ENCODE results near the gene RBM33. TPM values are rescaled to one million over a fixed set of nuclear protein-coding genes. Genes with fewer than 3 reads are reported as not detected.
A peak's percentile ranks its signal among the peaks of the same experiment; 100 is the strongest.

Gene RBM33
- total and polyA plus RNA-seq, 9 of the 15 experiments (the other 6 are each of a cell fraction or from before 2014, with no cell fraction given) = 4.4 to 80.7 (median 27.3) TPM

GRCh38 chr7:155676052-155676451 lies 31.6 kb downstream of the RBM33 start (continued):
- TF ChIP-seq RREB1 (CRISPR knock-in tag; IDR thresholded peaks at IDR 0.05) = no peak
- no peak for TF ChIP-seq TOE1 (IDR thresholded peaks at IDR 0.05; ENCODE audit: borderline replicate concordance)
- no peak for TF ChIP-seq TOE1 (CRISPR knock-in tag; IDR thresholded peaks at IDR 0.05; ENCODE audit: borderline replicate concordance, low read depth)

GRCh38 chr7:155677688-155678087 lies 33.2 kb downstream of the RBM33 start:
- Histone ChIP-seq H2AFZ (ENCODE audit: low read depth, low read length) (no peak overlapping the region), H3K9ac (ENCODE audit: insufficient read depth in 1 of 2, low read depth in 2 of 2, low read length in 2 of 2) (no peak overlapping the region), H3K27ac (ENCODE audit: extremely low read depth, low read depth, low read length) (no peak overlapping the region), H3K79me2 (ENCODE audit: control insufficient read depth, insufficient read depth, low read length) (peaks cover 73% of the 10 kb centered on the region), H4K20me1 (replicated peaks; ENCODE audit: control insufficient read depth, insufficient read depth, low read length) (peaks cover 23% of the 10 kb centered on the region), H3K27me3 (ENCODE audit: control insufficient read depth in 2 of 2, insufficient read depth in 2 of 2, low read length in 2 of 2) (no peaks in the 10 kb centered on the region), H3K4me2 (ENCODE audit: insufficient read depth, low read length) (no peak overlapping the region), H3K4me3 (no peak overlapping the region), H3K4me1 (replicated peaks in 1 of 2; ENCODE audit: control insufficient read depth in 2 of 2, insufficient read depth in 2 of 2, low read length in 2 of 2) (peaks cover 0 to 35% of the 10 kb centered on the region in 2 experiments; a peak in 4 of 5 replicates), H3K9me1 (ENCODE audit: control insufficient read depth, insufficient read depth, low read length) (peaks cover 6% of the 10 kb centered on the region), H3K36me3 (ENCODE audit: control insufficient read depth, insufficient read depth, low read length) (peaks cover 71% of the 10 kb centered on the region), H3K9me3 (replicated peaks; ENCODE audit: control insufficient read depth, insufficient read depth, low read depth, low read length) (no peaks in the 10 kb centered on the region)
- CTCF ChIA-PET (ENCODE audit: low intra/inter-chr PET ratio) = no interaction called here
- POLR2A ChIA-PET = interaction anchor here (1.2 to 1.3 kb wide), 2 partner anchors 15 to 18 kb away, joined by 4 to 6 read pairs; no protein-coding TSS in a partner anchor
- DNase-seq (ENCODE audit: extremely low read depth in 1 of 4, low spot score in 3 of 4) (no peak), FAIRE-seq (no peak), ATAC-seq (no peak)
- TF ChIP-seq NR0B1 (IDR thresholded peaks at IDR 0.05; ENCODE audit: partially characterized antibody) (no peak), ATF3 (IDR thresholded peaks at IDR 0.05) (no peak), ATF3 (CRISPR knock-in tag; conservative IDR thresholded peaks at IDR 0.05) (no peak), NFE2L1 (tag; IDR thresholded peaks at IDR 0.05; ENCODE audit: borderline replicate concordance, low read depth) (no peak), POLR2B (IDR thresholded peaks at IDR 0.05; ENCODE audit: low read depth, partially characterized antibody) (no peak), POLR2H (tag; IDR thresholded peaks at IDR 0.05; ENCODE audit: low read depth) (0 out of 2 replicates have a peak, but pooled peaks have one; percentile 17), DEAF1 (CRISPR knock-in tag; IDR thresholded peaks at IDR 0.05) (no peak)
- BruUV-seq (replicated peaks) = no TSS peak
- in situ Hi-C loops (cut with MboI) (no loop called here), intact Hi-C loops (cut with micrococcal nuclease) (no loop called here)
- 74% methylated on average over 2 of the region's 2 CpGs for WGBS (ENCODE audit: insufficient coverage, low coverage, missing lambda C conversion rate)

All from K562 (cell line).